GM19099 (cell line): ENCODE measurements around the gene ANKHD1.

ENCODE experiments used
- POLR2A ChIP-seq: IDR thresholded peaks from 3 replicates; pipeline ENCODE4 v1.6.1; 2011; ENCODE audit warnings: low read depth; ENCODE audit not compliant: insufficient read length; ENCODE audit errors: extremely low read depth

The ANKHD1 gene

GRCh38 chr5:140400730-140401361 is 787 bp upstream of the ANKHD1 start:
- peak; percentile 76 for TF ChIP-seq POLR2A

GRCh38 chr5:140402258-140403074 is 833 bp downstream of the ANKHD1 start:
- TF ChIP-seq POLR2A: no peak

GRCh38 chr5:140403613-140404012 is 2.0 kb downstream of the ANKHD1 start:
- no peak for TF ChIP-seq POLR2A

- no peak for TF ChIP-seq POLR2A
Measured at GRCh38 chr5:140408750-140409241, 7.2 kb downstream of the ANKHD1 start.

- TF ChIP-seq POLR2A: no peak
Measured at GRCh38 chr5:140413230-140413629, 11.6 kb downstream of the ANKHD1 start.

- no peak for TF ChIP-seq POLR2A
Measured at GRCh38 chr5:140417235-140417634, 15.6 kb downstream of the ANKHD1 start.

GRCh38 chr5:140418862-140419520 is 17.4 kb downstream of the ANKHD1 start:
- no peak for TF ChIP-seq POLR2A

GRCh38 chr5:140420226-140420570 is 18.6 kb downstream of the ANKHD1 start:
- TF ChIP-seq POLR2A: no peak

- no peak for TF ChIP-seq POLR2A
Measured at GRCh38 chr5:140420665-140421361, 19.2 kb downstream of the ANKHD1 start.

- no peak for TF ChIP-seq POLR2A
Measured at GRCh38 chr5:140423609-140424008, 22.0 kb downstream of the ANKHD1 start.

GRCh38 chr5:140424135-140424534 is 22.5 kb downstream of the ANKHD1 start:
- TF ChIP-seq POLR2A: no peak

GRCh38 chr5:140429724-140430123 is 28.1 kb downstream of the ANKHD1 start:
- no peak for TF ChIP-seq POLR2A

- no peak for TF ChIP-seq POLR2A
Measured at GRCh38 chr5:140432212-140432611, 30.6 kb downstream of the ANKHD1 start.

- no peak for TF ChIP-seq POLR2A
Measured at GRCh38 chr5:140432916-140433315, 31.3 kb downstream of the ANKHD1 start.
